OCI-LY3 (cell line): Measurements from ENCODE around the gene TMEM240.

Experiments
- EZH2phosphoT487 ChIP-seq: fragments of 200-600 bp; shearing (Covaris generic); IDR thresholded peaks from 2 replicates; pipeline ENCODE4 v1.6.1; 2018; ENCODE audit warnings: antibody characterized with exemption, mixed run types, low read depth
- TF ChIP-seq, protein P1 (sequence below): fragments of 200-600, 300-600 bp; sonication (generic); IDR thresholded peaks from 2 replicates; pipeline ENCODE4 v1.5.1; 2014; ENCODE audit warnings: antibody characterized with exemption, low read length, low read depth

DNA sequence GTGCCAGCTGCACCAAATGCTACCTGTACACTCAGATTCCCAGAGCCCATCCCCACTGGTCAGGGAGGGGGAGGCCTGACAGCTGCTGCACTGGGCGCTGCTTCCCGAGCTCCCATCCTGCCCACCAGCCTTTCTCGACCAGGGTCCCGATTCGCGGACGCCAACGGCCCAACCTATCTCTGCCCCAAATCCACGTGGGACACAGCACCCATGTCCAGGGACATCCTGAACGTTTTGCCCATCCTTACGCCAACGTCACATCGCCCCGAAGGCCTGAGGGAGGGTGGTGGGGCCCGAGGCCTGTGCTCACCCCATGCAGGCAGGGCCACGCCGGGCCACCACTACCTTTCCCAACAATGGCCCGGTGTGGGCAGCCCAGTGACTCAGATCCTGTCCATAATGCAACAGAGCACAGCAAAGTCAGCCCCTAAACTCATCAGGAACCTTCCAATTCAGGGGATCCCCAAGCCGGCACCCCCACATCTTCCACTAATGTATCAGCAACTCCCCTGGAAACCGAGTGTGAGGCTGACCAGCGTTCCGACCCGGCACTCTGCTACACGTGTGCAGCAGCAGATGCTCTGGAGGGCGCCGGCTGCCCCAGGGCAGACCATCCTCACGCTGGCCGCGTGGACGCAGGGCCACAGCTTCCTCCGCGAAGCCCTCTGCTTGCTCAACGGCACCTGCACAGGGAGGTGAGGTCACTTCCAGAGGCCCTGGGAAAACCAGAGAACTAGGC, 11.3 kb upstream of the TMEM240 start:
- TF ChIP-seq, protein P1, sequence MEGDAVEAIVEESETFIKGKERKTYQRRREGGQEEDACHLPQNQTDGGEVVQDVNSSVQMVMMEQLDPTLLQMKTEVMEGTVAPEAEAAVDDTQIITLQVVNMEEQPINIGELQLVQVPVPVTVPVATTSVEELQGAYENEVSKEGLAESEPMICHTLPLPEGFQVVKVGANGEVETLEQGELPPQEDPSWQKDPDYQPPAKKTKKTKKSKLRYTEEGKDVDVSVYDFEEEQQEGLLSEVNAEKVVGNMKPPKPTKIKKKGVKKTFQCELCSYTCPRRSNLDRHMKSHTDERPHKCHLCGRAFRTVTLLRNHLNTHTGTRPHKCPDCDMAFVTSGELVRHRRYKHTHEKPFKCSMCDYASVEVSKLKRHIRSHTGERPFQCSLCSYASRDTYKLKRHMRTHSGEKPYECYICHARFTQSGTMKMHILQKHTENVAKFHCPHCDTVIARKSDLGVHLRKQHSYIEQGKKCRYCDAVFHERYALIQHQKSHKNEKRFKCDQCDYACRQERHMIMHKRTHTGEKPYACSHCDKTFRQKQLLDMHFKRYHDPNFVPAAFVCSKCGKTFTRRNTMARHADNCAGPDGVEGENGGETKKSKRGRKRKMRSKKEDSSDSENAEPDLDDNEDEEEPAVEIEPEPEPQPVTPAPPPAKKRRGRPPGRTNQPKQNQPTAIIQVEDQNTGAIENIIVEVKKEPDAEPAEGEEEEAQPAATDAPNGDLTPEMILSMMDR, result no peak
- TF ChIP-seq EZH2phosphoT487, result no peak
